22Rv1 (cell line): ENCODE measurements around the gene SMARCA5.

Experiments
- ZFX ChIP-seq: fragments of 450-650 bp; IDR thresholded peaks from 2 replicates; pipeline ENCODE4 v1.6.1; 2017; ENCODE audit warnings: antibody characterized with exemption, borderline replicate concordance
- TF ChIP-seq, protein P1 (sequence below): fragments of 450-650 bp; IDR thresholded peaks from 2 replicates; pipeline ENCODE4 v1.5.1; 2017; ENCODE audit warnings: mild to moderate bottlenecking

DNA sequence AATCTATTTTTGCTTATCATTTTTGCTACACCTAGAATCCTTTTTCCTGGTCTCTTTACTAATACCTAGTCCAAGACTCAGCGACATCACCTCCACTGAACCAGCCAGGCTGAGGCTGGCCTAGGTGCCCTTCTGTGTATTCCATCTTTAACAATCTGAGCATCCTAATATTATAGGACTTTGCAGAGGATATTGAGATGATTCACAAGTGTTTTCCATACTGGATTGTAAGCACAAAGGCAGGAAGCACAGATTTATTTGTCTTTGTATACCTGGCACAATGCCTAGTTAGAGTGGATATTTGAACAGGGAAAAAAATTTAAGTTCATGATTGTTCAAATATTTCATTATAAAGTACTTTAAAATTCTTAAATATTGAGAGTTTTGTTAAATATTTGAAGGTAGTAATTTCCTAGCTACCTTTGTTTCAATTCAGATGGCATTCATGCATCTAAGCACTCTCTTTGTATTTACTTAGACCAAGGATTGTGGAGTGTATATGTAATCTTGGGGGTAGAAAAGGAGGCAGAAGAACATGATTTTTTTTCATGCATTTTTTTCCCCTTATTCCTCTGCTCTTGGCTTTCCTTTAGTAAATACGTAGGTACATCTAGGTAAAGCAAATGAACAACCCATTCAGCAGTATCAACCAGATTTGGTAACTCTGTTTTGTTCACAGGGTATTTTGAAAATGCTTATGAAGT, 18.4 kb downstream of the SMARCA5 start:
- TF ChIP-seq, protein P1, sequence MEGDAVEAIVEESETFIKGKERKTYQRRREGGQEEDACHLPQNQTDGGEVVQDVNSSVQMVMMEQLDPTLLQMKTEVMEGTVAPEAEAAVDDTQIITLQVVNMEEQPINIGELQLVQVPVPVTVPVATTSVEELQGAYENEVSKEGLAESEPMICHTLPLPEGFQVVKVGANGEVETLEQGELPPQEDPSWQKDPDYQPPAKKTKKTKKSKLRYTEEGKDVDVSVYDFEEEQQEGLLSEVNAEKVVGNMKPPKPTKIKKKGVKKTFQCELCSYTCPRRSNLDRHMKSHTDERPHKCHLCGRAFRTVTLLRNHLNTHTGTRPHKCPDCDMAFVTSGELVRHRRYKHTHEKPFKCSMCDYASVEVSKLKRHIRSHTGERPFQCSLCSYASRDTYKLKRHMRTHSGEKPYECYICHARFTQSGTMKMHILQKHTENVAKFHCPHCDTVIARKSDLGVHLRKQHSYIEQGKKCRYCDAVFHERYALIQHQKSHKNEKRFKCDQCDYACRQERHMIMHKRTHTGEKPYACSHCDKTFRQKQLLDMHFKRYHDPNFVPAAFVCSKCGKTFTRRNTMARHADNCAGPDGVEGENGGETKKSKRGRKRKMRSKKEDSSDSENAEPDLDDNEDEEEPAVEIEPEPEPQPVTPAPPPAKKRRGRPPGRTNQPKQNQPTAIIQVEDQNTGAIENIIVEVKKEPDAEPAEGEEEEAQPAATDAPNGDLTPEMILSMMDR = peak; percentile 14
- no peak for TF ChIP-seq ZFX
